MV-4-11 (cell line): ENCODE data around the gene CDC26.
"Not testable (repeated sequence)": the region's sequence is repeated elsewhere in the genome, so short reads cannot be mapped to it uniquely, and the experiment has no call there.

Source experiments
- DNase-seq: peaks from one replicate; lab custom pipeline; 2025; lab: John Stamatoyannopoulos, UW

Gene CDC26

DNA sequence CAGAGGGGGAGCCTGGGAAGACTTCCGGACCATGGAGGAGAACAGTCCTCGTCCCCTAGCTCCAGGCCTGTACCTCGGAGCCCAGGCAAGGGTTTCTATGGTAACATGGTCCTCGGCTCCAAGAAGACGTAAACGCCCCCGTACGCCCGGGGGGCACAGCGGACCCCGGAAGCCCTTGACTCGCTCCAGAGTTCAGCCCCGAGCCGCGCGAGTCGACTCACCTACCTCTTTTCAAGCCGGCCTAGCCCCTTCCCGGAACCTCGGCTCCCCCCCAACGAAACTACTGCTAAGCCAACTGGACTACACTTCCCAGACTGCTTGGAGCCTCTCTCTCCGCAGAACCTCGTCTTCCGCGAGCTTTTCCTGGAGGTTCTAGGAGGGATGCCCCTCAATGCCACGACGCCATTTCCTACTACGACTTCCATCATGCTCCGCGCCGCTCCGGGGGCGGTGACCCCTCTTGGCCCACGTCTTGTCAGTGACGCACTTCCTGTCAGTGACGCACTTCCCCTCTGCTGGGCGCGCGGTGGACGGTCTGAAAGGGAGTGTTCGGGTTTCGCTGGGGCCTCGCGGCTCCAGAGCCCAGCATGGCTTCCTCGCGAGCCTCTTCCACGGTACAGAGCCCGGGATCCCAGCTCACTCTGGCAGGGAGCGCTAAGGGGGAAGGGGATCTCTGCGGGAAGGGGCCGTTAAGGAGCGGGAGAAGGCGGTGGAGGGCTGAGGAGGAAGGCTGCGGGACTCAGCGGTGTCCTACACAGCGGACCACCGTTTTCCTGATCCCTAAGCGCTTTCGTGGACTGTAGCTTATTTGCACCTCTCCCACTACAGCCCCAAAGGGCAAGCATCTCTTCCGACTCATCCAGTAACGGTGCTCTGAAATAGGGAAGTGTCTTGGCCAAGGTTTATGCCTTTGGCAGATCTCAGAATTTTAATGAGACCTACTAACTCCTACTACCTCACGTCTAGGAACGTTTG is at the start of gene CDC26, which contains the start of gene PRPF4:
TSS of gene CDC26 (minus strand) at position 416 of the 975 bp plus-strand sequence. CDS start 3,065 bp downstream, outside the sequence.
TSS of gene PRPF4 (plus strand) at position 502 of the 975 bp plus-strand sequence. CDS start at position 588, 86 bp downstream.
- DNase-seq, result peak; percentile 96

DNA sequence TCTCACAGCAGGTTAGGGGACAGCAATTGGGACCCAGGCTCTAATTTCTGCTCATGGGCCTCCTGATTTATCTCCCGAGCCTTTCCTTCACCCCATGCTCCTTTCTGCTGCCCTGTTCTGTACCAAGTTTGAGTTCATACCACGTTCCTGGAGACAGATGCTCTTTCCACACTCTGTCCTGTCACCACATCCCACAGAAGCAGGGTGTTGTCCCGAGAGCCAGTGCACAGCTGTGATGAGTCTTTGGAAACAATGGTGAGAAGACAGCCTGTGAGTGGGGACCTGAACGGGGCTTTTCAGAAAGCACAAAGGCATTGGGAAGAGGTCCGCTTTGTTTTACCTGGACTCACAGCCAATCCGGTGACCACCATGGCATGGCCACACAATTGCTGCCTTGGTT is 47.3 kb upstream of the CDC26 start:
- no peak for DNase-seq

DNA sequence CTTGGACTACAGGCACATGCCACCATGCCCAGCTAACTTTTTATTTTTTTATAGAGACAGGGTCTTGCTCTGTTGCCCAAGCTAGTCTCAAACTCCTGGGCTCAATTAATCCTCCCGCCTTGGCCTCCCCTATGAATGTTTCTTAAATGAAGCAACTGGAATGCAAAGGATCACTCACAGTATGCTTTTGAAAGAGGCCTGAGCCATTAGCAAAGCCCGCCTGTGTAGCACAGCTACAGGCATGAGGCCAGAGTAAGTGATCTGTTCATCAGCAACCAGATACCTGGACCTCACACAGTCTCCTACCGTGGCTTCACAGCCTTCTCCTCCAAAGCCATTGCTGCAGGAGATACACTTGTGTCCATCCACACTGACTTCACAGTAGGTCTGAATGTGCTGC is 44.7 kb upstream of the CDC26 start:
- no peak for DNase-seq

DNA sequence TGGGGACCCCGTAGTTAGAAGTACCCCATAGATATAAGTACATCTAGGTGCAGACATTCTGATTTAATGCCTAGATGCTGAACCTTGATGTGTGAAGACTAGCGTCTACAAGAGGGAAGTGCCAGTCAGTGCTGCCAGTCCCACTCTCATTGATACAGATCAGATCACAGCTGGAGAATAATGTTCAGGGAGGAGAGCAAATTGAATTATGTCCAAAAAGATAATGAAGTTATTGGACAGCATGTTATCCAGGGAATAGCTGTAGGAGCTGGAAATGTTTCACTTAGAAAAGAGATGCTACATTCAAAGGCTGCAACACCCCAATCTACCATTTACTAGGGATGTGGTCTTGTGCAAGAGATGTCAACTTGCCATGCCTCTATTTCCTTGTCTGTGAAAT is 43.7 kb upstream of the CDC26 start:
- DNase-seq, result no peak

DNA sequence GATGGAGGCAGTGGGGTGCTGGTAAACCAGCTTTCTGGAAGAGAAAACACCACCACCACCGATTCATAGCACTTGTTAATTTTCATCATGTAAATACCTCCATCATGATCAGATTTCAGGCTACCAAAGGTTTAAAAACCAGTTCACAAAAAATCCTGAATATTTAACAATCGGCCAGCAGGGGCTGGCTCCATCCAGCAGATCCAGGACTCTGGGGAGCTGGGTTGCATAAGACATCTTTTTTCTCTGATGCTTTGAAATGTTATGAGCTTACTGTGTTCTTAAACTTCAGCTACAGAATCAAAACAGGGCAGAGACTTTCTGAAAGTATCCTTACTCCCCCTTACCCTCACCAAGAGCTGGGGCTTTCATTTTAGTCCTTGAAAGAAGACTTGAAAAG is 42.4 kb upstream of the CDC26 start:
- DNase-seq, result no peak

DNA sequence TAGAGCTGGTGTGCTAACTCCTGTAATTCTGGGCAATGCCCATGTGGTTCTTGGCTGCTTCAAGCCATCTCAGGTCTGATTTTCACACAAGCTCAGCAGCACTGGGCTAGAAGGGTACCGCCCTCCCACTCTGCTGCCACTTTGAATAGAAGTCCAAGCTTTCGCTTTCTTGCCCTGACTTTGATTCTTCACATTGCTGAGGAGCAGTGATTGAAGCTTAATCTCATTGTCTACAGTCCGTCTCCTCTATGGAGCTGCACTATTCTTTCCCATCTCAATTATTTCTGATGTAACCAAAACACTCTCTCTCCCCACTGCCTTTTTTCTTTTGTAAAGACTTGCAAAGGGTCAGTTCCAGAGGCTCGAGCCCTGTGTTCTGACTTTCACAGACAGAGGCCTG is 40.7 kb upstream of the CDC26 start:
- DNase-seq, result no peak

DNA sequence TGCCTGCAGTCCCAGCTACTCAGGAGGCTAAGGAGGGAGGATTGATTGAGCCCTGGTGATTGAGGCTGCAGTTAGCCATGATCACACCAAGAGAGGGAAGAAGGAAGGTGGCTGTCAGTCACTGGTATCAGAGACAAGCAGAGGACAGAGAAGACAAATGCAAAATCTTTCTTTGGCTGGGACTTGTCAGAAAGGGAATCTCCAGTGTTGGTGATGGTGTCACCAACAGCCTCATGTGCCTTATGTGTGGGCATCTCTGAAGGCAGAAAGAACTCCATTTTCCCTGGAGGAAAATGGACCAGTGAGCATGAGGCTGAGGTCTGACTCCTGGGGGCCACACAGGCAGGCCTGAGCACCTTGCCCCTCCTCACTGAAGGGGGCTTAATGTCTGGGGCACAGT is 39.9 kb upstream of the CDC26 start:
- no peak for DNase-seq

DNA sequence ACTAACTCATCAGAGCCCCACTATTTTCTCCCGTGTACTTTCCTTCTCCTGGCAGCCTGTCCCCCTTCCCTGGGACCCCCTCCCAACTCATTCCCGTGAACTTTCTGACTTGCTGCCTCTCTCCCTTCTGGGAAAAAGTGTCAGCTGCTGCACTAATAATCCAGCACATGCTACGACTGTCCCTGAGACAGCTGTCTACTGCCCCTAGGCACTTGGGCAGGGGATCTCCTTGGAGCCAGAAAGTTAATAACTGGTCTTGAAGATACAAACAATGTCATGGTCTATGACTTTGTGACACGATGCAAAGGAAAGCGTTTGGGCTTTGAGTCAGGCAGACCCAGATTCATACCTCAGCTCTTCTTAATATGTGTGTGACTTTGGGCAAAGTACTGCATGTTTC is 37.9 kb upstream of the CDC26 start:
- no peak for DNase-seq

DNA sequence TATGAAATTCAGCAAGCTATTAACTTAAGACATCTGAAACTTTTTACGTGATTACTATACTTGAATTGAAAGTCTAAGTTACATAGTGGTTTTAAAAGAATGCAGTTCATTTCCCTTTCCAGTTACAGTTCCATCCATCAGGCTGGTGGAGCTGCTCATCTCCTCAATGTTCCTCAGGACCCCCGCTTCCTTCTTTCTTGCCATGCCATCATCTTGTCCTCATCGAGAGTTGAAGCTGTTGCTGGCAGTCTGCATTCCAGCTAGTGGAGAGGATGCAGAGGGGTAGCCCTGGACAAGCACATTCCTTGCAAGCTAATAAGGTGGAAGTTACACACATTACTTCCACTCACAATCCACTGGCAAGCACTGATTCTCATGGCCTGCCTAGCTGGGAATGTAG is 36.6 kb upstream of the CDC26 start:
- no peak for DNase-seq

DNA sequence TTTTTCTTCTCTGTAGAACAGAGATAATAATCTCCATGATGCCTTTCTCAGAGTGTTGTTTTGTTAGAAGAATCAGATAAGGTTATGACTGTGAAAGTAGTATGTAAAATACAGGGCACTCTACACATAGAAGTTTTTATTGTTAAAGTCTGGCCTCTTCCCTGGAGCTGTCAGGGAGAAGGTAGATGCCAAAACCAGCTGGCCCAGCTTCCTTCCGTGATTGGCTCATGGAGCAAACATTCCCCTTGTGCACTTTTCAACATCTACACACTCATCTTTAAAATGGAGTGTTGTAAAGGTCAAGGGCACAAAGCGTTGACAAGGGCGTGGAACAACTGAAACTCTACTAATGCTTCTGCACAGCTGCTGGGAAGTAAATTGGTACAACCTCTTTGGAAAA is 35.2 kb upstream of the CDC26 start:
- DNase-seq, result no peak

DNA sequence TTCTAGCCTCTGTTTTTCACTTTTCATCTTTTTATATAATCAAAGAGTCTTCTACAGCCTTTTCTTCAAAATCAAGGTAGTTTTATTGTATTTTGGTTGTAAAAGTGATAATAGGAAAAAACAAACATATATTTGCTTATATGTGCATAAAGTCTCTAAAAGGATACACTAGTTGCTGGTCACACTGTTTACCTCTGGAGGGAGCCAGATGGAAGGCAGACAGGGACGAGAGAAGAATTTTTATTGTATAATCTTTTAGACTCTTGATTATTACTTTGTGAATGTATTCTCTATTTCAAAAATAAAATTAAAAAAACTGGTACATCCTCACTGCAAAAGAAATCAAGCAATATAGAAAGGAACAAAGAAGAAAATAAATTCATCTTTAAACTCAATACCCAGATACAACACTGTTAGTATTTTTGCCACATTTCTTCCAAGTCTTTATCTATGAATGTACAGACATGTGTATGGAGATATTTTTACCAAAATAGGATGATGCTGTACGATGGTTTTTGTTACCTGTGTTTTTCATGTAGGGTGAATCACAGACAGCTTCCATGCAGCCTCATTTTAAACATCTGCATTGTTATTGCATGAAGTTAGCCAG is 33.9 kb upstream of the CDC26 start:
- DNase-seq, result peak; percentile 41

DNA sequence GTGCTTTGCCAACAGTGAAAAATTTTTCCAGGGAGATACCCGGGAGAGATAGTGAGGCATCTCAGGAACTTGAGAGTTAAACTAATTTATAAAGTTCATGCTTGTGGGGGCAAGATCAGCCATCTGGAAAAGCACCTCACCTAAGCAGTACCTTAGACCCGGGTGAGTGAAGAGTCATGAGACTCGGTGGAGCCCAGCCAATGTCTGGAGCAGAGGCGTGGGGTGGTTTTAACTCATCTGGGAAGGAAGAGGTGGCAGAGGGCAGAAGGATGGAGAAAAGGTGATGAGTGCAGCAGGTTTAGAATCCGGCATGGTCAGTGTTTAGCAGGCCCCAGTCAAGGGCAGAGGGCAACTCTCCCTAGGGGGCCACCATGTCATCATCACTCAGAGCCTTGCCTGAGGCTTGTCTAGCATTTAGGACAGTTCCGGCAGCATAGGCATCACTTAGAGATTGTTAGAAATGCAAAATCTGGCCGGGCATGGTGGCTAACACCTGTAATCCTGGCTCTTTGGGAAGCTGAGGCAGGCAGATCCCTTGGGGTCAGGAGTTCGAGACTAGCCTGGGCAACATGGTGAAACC is 32.1 kb upstream of the CDC26 start:
- DNase-seq, result no peak

DNA sequence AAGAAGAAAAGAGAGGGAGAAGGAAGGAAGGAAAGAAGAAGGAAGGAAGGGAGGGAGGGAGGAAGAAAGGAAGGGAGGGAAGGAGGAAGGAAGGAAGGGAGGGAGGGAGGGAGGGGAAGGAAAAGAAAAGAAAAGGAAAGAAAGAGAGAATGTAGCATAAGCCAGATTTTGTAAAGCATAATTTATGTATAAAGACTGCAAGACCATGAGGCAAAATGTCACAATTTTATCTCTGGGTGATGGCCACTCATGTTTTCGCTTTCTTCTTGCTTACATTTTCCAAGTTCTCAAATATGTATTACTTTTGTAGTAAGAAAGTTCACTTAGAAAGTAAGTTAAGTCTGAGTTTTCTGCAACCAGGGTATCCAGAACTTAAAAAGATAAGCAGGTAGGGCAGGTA is 31.2 kb upstream of the CDC26 start:
- DNase-seq, result no peak

DNA sequence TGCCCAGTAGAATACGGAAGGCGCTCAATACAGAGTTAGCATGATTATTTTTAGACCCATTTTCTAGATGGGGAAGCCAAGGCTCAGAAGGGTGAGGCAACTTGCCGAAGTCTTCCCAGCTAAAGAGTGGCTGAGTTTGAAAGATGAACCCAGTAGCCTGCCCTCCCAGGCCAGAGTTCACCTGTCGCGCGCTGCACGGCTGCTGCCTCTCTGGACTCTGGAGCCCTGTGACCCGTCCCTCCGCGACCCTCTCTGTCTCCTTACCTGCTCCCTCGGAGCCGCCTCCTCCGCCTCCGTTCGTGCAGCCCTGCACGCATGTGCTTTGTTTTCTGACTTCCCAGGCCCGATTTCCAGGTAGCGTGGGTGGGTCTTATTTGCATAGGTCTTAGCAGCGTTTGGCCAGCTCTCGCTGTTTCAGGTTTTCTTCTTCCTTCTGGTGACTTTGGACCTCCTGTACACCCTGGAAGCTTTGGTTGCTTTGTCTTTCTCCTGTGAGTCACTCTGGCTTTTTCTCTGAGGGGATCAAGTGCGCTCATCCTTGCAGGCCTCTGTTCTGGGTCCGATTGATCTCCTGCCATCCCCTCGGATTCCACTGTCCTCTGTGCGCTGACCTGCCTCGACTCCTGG is 27.5 kb upstream of the CDC26 start, which contains the start of gene RNF183:
TSS of gene RNF183 (minus strand) at position 585 of the 627 bp plus-strand sequence. CDS start 5,192 bp downstream, outside the sequence.
- no peak for DNase-seq

DNA sequence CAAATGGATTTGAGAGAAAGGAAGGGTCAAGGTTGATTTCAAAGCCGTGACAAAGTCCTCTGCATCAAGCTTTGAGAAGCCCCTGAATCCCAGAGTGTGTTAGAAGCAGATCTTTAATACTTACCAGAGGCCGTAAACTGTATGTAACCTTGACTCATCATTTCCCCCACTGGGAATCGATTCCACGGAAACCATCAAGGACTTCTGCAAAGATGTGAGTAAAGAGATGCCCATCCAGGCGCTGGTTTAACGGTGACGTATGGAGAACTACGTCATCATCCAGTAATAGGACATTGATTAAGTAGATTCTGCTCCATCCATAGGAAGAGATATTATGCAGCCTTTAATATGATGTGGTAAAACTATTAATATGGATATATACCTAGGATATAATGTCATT is 26.2 kb upstream of the CDC26 start:
- no peak for DNase-seq

DNA sequence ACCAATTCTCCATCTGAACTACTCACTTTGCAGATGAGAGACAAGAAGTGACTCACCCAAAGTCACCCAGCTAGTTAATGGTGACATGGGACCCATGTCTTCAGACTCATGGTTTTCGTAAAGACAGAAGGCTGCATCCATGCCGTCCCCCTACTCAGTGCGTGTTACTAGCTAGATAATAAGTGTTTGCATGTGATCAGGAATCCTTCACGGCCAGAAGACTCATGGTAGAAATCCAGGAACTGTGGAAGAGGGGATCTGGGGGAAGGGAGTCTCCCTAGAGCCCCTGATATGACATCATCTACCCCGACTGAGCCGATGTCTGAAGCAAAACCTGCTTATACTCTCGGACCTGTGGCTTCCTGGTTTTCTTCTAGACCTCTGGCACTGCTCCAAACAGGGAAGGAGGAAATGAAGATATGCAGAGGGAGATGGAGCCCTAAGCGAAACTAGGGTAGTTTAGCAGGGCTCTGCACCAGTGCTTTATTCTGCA is 24.5 kb upstream of the CDC26 start:
- DNase-seq, result peak; percentile 88

DNA sequence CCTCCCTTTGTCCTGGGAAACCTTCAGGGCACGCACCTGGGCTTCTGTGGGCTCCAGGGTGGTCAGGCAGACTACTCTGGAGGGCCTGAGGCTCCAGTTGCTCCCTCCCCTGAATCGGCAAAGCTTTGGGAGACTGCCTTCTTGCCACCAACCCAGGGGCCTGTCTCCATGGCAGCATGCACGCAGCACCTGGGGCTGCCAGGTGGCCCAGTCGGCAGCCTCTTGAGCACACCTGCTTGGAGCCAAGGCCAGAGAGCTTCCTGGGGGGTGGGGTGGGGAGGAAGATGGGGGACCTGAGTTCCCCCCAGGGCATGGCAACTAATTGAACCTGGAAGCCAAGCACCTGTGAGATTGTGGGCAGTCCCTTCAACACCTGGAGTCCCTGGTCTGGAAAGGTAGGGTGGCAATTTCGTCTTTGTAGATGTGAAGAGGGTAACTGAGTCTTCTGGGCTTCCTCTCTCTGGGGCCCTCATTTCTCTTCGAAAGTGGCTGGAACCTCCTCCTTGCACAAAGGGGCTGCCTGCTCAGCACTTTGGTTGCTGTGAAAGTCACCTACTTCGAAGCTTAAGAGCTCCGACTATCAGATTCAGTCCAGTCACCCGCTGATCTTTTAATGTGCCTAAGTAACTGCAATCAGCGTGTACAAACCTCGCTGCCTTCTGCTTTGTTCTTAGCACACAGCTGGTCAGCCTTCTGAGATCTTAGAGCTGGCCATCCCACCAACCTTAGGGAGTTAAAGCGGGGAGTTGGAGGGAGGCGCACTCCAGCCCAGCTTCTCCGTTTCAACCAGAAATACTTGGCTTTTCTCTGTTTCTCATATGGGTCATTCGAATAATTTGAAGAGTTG is 23.8 kb upstream of the CDC26 start:
- DNase-seq, result no peak

DNA sequence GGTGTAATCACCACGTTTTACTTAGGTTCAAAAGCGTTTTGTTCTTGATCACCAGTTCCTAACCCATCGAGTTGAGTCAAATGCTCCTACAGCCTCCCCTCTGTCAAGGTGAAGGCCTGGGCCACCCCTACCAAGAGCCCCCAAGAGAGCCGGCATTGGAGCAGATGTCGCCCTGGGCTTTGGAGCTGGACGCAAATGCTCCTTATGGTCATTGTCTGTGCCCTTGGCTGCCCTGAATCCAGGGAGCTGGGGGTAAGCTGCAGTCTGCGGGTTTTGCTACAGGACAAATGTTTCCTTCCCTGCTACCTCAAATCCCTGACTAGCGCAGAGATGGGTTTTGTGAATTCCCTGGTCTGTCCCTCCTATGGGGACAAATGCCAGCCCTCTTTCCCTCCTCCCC is 22.9 kb upstream of the CDC26 start:
- DNase-seq, result no peak

DNA sequence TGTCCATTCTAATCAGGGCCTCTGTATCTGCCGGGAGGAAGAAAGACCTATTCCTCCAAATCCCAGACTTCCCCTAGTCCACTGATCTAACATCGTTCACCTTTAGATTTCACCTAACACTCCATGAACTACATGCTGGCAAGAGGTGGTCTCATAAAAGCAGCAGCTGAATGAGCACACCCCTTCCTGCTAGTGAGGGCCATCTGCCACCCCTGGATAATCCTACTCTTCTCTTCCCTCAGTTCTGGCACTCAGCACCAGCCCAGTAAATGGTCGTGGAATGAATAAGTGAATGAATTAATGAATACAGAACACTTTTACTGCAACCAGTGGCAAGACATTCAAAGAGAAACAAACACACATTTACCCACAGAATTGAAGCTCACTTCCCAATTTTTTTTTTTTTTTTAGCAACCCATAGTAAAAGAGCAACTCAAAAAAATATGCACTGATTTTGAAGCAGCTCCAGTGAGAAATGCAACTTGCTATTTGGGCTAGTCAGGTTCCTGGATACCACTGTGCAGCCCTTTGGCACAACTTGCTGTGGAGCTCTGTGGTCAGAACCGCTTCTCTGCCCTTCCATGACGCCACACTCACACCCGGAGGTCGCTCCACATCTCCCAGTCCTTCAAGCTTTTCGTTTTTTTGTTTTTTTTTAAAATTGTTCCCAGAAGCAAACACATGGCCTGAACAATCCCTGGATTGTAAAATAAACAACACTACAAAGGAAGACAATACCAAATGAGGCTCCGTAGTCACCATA is 21.6 kb upstream of the CDC26 start:
- peak; percentile 17 for DNase-seq

DNA sequence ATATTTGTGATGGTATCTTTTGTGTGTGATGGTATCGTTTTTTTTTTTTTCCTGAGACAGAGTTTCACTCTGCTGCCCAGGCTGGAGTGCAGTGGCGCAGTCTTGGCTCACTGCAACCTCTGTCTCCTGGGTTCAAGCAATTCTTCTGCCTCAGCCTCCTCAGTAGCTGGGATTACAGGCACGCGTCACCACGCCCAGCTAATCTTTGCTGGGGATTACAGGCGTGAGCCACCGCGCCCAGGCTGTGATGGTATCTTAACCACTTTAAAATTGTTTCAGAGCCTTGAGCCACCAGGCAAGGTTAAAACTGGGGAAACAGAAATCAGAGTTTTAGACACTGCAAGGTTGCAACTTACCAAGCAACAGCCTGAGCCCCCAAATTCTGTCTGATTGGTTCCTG is 20.9 kb upstream of the CDC26 start:
- not testable (repeated sequence) for DNase-seq
